Cardiac septum (tissue), 1 donor: Measurements from ENCODE around the gene TRIAP1. TPM values are rescaled to one million over a fixed set of nuclear protein-coding genes. Genes with fewer than 3 reads are reported as not detected.
"Not testable (repeated sequence)": the region's sequence is repeated elsewhere in the genome, so short reads cannot be mapped to it uniquely, and the experiment has no call there.

Source experiments
- DNase-seq: peaks from one replicate; pipeline ENCODE4 v3.0.0-alpha.2; 2020; ENCODE audit warnings: low spot score
- intact Hi-C: fragments of 100-400 bp; cut with DNase I; formaldehyde crosslinking; loops from one replicate; pipeline ENCODE4 v1.14.0; 2022
- long read RNA-seq: library from polyadenylated mRNA; unstranded; transcript quantifications from one replicate; pipeline ENCODE4 v2.0.0, GENCODE V29; 2021
- total RNA-seq: library from RNA; stranded (reverse); fragmentation: NEBNext Ultra II Directional; extraction: Animal tissue kit (Norgen Biotek cat#: 25700); gene quantifications from one replicate; pipeline ENCODE4 v1.2.1, GENCODE V29; 2021
- donor health status: DM: no; HTN: no; CAD: no.

The TRIAP1 gene
- total RNA-seq, result 11.9 TPM
- long read RNA-seq, transcript TRIAP1-202 (2 exons, 1,182 nt), result major isoform, 6 of 7 reads
- long read RNA-seq, partial matches to known transcripts, result 0 of 7 reads
- long read RNA-seq, other reads (novel, unspliced or antisense), result 1 of 7 reads

- intact Hi-C loops, result no loop called here
- peak; percentile 94 for DNase-seq
Observed at GRCh38 chr12:120445911-120446843, at the start of gene TRIAP1, which contains the start of gene GATC. TRIAP1 (minus strand) TSS chr12:120446384; CDS start chr12:120446372, 12 bp downstream. GATC (plus strand) TSS chr12:120446444; CDS start chr12:120446481, 37 bp downstream.

GRCh38 chr12:120495186-120495730 lies 49.1 kb upstream of the TRIAP1 start:
- DNase-seq, result no peak
- intact Hi-C loops, result loop anchor here (5.0 kb wide), 1 partner anchor 37 kb away; the partner anchor contains the start of gene RNF10

- DNase-seq, result no peak
- intact Hi-C loops, result no loop called here
Observed at GRCh38 chr12:120490833-120491512, 44.8 kb upstream of the TRIAP1 start.

GRCh38 chr12:120490325-120490724 lies 44.1 kb upstream of the TRIAP1 start:
- no peak for DNase-seq
- intact Hi-C loops, result no loop called here

GRCh38 chr12:120489018-120489417 lies 42.8 kb upstream of the TRIAP1 start:
- no peak for DNase-seq
- intact Hi-C loops, result no loop called here

GRCh38 chr12:120488057-120488640 lies 42.0 kb upstream of the TRIAP1 start:
- DNase-seq, result no peak
- intact Hi-C loops, result no loop called here

- intact Hi-C loops, DNase-seq: not testable (repeated sequence)
Observed at GRCh38 chr12:120487552-120487951, 41.4 kb upstream of the TRIAP1 start.

- intact Hi-C loops, result no loop called here
- DNase-seq, result no peak
Observed at GRCh38 chr12:120485961-120486881, 40.0 kb upstream of the TRIAP1 start.

GRCh38 chr12:120483621-120484020 lies 37.4 kb upstream of the TRIAP1 start:
- intact Hi-C loops, result no loop called here
- DNase-seq, result no peak

GRCh38 chr12:120481022-120481767 lies 35.0 kb upstream of the TRIAP1 start:
- no peak for DNase-seq
- intact Hi-C loops, result no loop called here

GRCh38 chr12:120480211-120480610 lies 34.0 kb upstream of the TRIAP1 start:
- no peak for DNase-seq
- intact Hi-C loops, result no loop called here

GRCh38 chr12:120479458-120479857 lies 33.3 kb upstream of the TRIAP1 start:
- intact Hi-C loops, result no loop called here

GRCh38 chr12:120475643-120476042 lies 29.5 kb upstream of the TRIAP1 start:
- no peak for DNase-seq
- intact Hi-C loops, result no loop called here

More at GRCh38 chr12:120479458-120479857, 33.3 kb upstream of the TRIAP1 start:
- no peak for DNase-seq

GRCh38 chr12:120474616-120474960 lies 28.4 kb upstream of the TRIAP1 start:
- DNase-seq, result no peak
- intact Hi-C loops, result no loop called here

GRCh38 chr12:120473807-120474615 lies 27.8 kb upstream of the TRIAP1 start:
- DNase-seq, result no peak
- intact Hi-C loops, result no loop called here

- intact Hi-C loops, result no loop called here
- DNase-seq, result no peak
Observed at GRCh38 chr12:120472521-120472920, 26.3 kb upstream of the TRIAP1 start.

GRCh38 chr12:120470150-120470784 lies 24.1 kb upstream of the TRIAP1 start:
- no peak for DNase-seq
- intact Hi-C loops, result no loop called here
